GM21447 (cell line): ENCODE results near the gene CDH23.

Experiments used
- ATAC-seq: cut with Tn5 transposase; IDR thresholded peaks from one replicate; pipeline ENCODE4 v1.9.1; 2021; ENCODE audit not compliant: unreplicated experiment

Gene CDH23

GRCh38 chr10:71778071-71778825 is 381.5 kb downstream of the CDH23 start:
- ATAC-seq, result no peak

DNA sequence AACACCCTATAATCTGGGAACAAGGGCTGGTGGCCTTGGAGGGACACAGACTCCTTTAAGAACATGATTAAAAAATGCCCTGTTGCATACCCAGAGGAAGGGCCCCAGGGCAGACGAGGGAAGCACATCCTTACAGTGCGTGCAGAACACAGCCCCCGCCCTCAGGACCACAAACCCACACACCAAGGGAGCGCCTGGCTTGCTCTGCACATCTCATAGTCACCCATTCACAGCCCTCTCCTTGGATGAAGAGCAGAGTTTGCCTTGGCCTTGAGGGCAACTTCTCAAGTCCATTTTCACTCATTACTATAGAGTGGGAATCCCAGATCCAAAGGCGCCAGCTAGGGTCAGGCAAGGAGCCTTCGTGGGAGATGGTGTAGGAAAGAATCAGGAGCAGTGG is 382.9 kb downstream of the CDH23 start:
- no peak for ATAC-seq

DNA sequence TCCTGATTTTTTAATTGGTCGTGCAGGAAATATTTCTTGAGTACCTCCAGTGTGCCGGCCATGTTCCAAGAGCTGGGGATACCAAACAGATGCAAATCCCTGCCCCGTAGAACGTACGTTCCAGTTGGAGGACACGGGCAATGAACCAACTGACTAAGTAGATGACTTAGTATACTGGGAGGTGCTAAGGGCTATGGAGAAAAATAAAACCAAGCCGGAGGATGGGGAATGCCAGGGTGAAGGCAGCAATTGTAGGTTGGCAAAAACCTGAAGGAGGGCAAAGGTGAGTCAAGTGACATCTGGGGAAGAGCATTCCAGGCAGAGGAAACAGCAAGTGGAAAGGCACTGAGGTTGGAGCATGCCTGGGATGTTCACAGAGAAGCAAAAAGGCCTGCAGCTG is 383.4 kb downstream of the CDH23 start:
- ATAC-seq, result no peak

DNA sequence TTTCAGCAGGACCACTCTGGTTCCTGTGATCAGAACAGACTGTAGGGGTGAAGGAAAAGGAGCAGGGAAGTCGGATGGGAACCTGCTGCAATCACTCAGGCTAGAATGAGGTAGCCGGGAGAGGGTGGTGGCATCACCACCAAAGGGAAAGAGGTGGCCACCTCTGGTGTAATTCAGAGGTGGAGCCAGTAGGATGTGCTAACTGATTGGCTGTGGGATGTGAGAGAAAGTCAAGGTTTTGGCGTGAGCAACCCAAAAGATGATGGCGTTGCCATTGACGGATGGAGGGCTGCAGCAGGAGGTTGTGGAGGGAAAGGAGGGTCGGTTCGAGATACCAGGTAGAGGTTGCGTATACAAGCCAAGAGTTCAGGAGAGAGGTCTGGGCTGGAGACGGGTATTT is 384.0 kb downstream of the CDH23 start:
- ATAC-seq, result no peak

DNA sequence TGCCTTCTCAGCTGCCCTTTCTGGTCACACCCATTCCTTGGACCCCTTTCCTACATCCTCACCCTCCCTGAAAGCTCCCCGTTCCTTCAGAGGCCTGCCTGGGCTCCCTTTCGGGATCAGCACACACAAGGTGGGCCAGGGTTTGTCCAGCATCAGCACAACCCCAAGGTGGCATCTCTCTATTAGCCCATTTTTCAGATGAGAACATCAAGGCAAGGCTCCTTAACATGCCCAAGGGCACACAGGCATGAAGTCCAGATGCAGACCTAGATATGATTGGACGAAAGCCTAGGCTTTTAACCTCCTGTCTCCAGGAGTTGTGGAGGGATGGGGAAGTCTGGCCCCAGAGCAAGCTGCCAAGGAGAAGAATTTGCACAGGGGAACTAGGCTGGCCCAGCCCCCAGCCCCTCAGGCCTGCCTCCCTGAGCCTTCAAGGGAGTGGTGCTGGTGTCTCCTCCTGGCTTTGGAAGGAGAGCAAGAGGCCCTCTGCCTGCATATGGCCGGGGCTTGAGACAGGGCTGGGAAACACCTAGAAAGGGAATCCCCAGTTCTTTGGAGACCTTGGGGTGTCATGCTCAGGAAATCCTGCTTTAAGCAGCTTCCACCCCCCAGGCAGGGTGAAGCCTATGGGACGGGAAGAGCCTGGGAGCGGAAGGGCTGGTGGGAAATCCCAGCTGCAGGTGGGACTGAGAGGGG is 385.6 kb downstream of the CDH23 start:
- ATAC-seq, result no peak

DNA sequence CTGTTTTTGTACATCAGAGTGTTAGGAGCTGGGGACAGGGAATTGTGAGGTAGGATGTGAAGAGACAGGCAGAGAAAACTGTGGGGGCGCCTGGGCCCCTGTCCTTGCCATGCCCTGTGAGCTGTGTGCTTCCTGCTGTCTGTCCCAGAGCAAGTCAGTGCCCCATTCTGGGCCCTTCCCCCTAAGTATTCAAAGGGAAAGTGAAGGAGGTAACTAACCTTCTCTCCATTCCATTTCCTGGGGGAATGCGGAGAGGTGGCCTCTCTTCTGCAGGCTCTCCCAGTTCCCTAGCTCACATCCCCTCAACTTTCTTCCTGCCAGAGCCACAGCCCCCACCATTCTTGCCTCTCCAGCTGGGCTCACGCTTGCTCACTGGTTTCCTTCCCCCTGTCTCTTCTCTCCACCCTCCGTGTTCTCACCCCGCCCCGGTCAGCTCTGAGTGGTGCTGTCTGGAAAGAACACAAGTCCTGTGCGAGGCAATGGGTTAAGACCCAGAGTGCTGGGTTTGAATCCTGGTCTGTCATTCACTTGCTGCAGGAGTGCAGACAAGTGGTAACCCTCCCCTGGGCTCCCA is 386.3 kb downstream of the CDH23 start:
- ATAC-seq, result no peak

DNA sequence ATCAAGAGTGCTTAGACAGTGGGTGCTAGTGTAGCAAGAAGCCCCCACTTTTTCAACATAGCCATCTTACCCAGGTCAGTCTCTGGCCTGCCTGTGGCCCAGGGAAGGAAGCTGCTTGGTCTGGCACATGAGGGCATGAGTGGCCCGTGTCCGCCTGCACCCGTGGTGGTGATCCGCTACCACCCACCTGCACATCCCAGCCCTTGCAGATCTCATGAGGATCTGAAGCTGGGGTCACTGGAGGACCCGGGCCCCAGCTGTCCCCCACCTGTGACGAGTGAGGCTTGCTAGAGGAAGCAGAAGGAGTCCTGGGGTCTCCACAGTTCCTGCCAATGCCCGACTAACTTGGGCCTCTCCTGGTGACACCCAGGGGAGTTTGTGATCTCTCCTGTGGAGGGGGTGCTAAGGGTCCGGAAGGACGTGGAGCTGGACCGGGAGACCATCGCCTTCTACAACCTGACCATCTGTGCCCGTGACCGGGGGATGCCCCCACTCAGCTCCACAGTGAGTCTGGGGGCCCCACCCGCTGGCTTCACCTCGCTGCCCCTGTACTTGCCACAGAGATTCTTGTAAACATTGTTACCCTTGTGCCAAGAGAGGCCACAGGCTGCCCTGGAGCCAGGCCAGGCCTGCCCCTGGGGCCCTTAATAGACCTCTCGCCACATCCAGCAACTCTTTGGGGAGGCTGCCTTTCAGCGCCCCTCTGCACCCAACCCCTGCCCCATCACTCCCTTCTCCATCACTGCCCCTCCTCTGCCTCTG is 387.4 kb downstream of the CDH23 start:
- no peak for ATAC-seq

GRCh38 chr10:71784679-71785272 is 388.1 kb downstream of the CDH23 start:
- ATAC-seq, result no peak

DNA sequence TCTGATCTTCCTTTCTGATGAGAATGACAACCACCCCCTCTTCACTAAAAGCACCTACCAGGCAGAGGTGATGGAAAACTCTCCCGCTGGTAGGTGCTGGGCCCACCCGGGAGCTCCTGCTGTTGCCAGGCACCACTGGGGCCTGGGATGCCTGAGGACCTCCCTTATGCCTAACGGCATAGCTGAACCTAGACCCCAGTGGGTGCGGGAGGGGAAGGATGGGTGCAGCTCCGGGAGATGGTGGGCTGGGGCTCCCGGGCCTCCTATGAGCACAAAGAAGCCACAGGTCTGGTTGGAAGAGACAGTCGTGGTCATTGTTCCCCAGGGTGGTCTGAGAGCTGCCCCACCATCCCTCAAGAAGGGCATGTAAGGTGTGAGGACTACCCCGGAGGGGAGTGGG is 392.2 kb downstream of the CDH23 start:
- no peak for ATAC-seq

- no peak for ATAC-seq
Measured at GRCh38 chr10:71789871-71790270, 393.2 kb downstream of the CDH23 start.

DNA sequence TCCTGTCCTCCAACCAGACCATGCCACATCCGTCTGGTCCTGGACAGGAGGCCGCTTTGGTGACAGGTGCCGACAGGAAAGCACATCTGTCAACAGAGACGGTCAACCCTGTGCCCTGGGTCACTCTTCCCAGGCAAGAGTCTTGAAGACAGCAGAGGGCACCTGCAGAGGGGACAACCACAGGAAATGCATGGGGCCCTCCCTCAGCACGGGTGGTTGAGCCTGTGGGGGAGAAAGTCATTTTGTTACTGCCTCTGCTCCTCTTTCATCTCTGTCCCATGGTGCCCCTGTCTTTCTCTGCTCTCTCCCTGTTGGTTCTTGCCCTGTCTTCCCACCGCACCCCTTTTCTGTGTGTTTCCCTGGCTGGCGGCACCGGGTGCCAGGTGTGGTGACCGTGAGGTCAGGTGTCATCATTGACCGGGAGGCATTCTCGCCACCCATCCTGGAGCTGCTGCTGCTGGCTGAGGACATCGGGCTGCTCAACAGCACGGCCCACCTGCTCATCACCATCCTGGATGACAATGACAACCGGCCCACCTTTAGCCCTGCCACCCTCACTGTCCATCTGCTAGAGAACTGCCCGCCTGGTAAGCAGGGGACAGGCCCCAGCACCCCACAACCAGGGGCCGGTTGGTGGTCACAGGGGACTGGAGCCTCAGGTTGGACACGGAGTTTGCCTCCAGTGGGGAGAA is 394.2 kb downstream of the CDH23 start:
- ATAC-seq, result peak; percentile 55

- ATAC-seq, result no peak
Measured at GRCh38 chr10:71795248-71795647, 398.5 kb downstream of the CDH23 start.

GRCh38 chr10:71796749-71797405 is 400.2 kb downstream of the CDH23 start:
- ATAC-seq, result no peak

DNA sequence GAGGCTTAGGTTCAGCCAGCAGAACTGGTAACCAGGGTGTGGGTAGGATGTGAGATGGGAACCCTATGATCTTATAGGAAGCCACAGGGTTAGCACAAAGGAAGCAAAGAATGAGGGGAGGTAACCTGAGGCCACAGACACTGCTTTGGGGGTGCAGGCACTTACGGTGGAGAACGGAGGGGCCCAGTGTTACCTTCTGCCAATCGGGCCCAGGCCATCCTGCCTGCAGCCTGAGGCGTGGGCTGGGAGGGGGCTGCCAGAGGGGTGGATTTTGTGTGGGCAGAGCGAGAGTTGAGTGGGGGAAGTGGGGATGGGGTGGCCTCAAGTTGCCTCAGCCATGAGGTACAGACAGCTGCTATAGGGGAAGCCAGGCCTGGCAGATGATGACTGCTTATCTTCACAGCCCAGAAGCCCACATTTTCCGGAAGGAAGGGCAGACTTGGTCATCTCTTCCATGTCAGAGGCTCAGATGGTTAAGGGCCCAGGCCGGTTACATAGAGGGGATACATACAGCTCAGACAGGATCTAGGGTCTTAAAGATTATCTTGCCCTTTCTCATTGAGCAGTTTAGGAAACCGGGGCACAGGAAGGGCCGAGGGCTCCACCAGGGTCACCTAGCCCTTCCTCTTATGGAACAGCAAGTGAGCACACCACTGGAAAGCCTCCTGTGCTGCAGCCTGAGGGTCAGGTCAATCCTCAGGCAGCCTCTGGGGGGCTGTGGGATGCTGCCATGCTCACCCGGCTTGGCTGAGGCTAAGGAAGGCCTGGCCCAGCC is 401.0 kb downstream of the CDH23 start:
- no peak for ATAC-seq

DNA sequence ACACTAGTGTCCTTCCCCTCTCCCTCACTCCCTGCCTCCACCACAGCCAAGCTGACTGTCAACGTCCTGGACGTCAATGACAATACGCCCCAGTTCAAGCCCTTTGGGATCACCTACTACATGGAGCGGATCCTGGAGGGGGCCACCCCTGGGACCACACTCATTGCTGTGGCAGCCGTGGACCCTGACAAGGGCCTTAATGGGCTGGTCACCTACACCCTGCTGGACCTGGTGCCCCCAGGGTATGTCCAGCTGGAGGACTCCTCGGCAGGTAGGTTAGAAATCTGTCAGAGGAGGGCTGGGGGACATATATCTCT is 401.5 kb downstream of the CDH23 start:
- ATAC-seq, result no peak

DNA sequence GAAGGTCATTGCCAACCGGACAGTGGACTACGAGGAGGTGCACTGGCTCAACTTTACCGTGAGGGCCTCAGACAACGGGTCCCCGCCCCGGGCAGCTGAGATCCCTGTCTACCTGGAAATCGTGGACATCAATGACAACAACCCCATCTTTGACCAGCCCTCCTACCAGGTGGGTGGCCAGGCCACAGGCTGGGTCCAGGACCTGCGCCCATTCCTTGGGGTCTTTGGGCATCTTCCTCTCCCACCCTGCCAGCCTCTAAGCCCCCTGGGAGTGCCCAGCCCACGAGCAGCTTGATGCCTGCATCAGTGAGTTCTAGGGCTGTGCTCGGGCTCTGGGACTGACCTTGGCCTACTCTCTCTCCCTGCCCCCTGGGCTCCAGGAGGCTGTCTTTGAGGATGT is 402.4 kb downstream of the CDH23 start:
- no peak for ATAC-seq

- no peak for ATAC-seq
Measured at GRCh38 chr10:71799608-71800453, 403.1 kb downstream of the CDH23 start.

DNA sequence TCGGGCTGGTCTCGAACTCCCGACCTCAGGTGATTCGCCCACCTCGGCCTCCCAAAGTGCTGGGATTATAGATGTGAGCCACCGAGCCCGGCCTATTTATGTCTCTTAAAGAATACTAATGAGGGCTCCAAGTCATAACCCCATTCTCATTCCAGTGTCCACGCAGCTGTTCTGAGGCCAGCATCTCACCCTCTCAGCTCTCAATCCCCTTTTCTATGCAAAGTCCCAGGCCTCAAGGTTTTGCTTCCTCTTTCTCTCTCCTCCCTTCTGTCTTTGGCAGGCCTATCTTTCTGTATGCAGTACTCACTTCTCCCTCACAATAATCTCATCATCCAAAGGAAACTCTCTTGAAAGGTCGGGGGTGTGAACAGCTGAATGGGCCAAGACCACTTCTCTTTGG is 404.6 kb downstream of the CDH23 start:
- ATAC-seq, result peak; percentile 90

DNA sequence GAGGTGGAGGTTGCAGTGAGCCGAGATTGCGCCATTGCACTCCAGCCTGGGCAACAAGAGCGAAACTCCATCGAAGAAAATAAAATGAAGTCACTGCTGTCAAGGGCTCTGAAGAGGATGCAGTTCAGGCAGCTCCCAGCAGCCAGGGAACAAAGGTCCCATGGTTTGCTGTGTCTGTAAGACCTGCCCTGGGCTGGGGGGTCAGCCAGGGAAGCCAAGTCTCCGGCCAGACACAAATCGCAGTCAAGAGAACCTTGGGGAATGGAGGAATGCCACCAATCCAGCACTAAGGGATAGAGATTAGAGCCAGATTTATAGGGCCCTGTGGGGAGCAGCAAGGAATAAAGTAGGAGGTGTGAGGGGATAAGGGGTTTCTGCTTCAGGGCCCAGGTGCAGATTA is 405.5 kb downstream of the CDH23 start:
- ATAC-seq, result no peak
